C4-2B (cell line): ENCODE measurements around the gene PRR7.

Experiments used
- CTCF ChIP-seq: fragments of 450-650 bp; conservative IDR thresholded peaks from 2 replicates; pipeline ENCODE4 v1.5.1; 2017; ENCODE audit warnings: mild to moderate bottlenecking
- ZFX ChIP-seq: fragments of 450-650 bp; IDR thresholded peaks from 2 replicates; pipeline ENCODE4 v1.6.1; 2017

DNA sequence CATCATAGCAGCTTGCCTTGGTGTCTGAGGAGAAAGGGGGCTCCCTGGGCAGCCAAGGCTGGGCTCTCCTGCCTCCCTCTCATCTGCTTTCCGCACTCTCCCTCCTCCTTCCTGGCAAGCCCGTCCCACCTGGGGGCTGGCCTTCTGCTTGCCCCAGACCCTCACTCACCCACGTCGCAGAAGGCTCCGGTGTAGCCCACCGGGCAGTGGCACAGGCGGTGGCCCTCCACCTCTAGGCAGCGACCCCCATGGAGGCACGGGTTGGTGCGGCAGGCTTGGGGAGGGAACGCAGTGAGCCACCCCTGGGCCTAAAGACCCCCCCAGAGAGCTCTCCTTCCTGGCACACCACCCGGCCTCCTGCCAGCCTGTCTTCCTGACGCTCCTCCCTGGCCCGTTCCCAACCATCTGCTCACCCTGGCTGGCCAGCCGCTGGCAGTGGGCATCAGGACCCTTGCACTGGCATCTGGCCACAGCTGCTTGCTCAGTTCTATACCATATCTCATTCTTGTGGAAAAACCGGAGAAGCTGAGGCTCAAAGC is 41.9 kb upstream of the PRR7 start:
- TF ChIP-seq CTCF = no peak
- 0 out of 2 replicates have a peak, but pooled peaks have one; percentile 4 for TF ChIP-seq ZFX
